HG02763 (cell line): ENCODE data around the gene FAM3D.
A peak's percentile ranks its signal among the peaks of the same experiment; 100 is the strongest.

Experiments
- ATAC-seq: cut with Tn5 transposase; IDR thresholded peaks from one replicate; pipeline ENCODE4 v1.9.1; 2021; ENCODE audit warnings: mild to moderate bottlenecking, moderate library complexity; ENCODE audit not compliant: unreplicated experiment

FAM3D gene

DNA sequence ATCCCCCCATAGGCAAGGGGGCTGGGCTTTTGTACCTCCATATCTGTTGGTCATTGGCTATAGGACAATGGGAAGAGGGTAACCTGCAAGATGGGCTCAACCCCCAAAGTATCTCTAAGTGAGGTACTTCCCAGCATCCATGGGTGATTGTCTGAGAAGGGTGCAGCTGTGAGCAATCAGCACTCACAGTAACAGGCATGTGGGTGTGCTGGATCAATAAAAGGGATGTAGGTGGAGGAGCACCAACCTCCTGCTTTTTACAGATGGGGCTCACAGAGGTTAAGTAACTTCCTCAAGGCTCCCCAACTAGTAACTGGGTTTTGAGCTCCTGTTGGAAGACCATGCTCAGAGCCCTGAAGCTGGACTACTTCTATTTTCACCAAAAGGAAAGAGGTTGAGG is 63.0 kb downstream of the FAM3D start:
- no peak for ATAC-seq

- ATAC-seq, result no peak
These were observed 68.7 kb downstream of the FAM3D start for GRCh38 chr3:58597770-58598310.

DNA sequence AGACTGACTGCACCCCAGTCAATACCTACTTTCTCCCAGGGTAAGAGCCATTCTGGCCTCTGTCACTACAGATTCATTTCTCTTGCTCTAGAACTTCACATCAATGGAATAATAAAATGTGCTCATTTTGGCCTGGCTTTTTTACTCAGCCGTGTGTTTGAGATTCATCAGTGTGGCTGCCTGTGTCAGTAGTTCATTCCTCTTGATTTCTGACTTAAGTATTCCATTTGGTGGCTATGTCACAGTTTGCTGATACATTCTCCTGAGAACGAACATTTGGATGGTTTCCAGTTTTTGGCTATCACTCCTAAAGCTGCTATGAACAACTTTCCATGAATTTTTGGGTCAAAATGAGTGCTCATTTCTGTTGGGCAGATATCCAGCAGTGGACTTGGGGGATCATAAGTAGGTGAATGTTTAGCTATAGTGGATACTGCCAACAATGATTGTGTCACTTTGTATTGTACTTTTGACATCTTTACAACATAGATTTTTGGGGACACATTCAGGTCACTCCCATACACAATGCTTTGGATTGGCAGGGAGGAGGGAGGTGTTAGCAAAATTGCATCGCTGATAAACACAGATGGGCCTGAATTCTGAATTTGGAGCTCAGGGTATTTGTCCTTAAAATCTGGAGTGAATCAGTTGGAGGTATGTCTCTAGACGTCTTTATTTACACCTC is 69.6 kb downstream of the FAM3D start:
- ATAC-seq, result no peak

DNA sequence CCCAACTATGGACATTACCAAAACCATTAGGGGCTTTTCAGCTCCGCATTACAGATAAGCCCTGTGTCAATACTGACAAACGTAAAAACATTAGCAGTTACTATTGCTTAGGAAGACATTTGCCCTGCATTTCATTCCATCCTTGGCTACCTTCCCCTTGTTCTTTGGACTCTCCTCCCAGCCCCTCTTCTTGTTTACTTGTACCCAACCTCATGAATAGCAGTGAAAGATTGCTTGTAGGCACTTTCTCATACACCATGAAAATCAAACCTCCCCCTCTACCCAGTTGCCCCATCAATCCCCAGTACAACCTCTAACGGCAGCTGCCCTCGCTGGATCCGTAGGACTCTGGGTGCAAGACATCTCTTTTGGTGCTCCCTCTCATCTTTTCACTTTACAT is 72.5 kb downstream of the FAM3D start:
- ATAC-seq, result no peak

DNA sequence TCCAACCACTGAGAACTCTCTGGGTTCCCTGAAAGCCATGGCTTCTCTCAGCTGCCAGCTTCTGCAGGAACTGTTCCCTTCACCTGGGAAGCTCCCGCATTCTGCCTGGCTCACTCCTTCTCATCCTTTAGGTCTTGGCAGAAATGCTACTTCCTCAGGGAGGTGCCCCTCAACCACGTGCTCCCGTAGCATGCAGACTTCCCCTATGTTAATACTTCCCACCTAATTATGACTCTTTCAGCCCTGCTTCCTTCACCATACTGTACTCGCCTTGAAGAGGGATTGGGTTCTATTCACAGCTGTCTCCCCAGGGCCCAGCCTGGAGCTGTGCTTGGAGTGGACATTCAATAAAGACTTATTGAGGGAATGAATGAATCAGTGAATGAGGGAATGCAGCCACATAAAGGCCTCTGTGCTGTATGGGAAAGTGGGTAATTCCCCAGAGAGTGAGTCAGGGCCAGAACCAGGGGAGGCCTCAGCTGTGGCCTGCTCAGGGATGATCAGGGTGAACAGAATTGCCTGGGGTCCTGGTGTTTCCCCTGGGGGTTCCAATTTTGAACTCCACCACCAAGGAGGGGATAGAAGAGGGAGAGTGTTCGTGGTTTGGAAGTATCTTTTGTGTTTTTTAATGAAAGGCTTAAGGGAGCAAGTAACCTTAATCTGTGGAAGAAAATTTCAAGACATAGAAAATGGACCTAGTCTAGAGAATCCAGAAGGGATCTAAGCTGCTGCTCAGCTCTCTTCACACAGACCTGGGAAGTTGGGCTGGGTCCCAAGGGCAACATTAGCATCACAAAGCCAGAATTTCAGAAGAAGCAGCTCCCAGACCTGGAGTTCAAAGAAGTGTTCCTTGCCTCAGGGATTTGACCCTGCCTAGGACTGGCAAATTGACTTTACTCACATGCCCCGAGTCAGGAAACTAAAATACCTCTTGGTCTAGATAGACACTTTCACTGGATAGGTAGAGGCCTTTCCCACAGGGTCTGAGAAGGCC is 74.8 kb downstream of the FAM3D start:
- ATAC-seq, result no peak

DNA sequence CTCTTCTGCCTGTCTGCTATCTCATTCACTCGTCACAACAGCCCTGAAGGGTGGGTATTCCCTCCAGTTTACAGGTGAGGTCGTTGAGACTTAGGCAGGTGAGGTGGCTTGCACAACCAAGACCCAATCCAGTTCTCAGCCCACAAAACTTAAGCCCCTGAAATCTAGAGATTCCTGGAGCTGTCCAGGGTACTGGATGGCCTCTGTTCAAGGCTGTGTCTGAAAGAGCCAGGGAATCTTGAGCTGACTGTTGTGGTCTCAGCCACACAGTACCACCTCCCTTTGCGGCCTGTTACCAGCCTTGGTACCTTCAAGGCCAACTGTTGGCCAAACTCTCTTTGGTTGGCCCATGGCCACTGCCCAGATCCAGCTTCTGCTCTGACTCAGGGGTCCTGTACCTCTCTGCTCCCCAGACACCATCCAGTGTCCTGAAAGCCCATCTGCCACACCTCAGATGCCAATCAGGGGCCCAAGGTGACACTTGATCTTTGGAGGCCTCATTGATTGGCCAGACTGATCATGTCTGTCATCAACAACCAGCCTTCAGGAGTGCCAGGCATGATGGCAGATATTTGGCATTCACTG is 78.5 kb downstream of the FAM3D start:
- no peak for ATAC-seq

DNA sequence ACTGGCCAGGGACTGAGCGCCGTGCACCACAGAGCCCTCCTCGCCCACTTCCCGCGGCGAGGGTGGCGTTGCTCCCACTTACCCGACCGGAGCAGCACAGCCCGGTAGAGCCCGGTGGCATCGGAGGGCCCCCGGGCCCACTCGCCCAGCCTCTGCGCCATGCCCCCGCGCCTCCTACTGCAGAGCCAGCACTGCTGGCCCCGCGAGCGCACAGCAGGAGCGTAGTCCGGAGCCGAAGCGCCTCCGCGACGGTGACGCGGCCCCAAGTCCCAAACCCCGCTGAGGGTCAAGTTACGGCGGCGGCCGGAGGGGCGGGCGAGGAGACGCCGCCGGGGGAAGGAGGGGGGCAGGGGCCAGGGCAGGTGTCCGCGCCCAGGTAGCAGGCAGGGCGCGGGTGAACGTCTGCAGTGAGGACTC is 79.8 kb downstream of the FAM3D start:
- no peak for ATAC-seq

- ATAC-seq, result no peak
These were observed 80.6 kb downstream of the FAM3D start for GRCh38 chr3:58585994-58586393.

- ATAC-seq, result peak; percentile 89
These were observed 81.4 kb downstream of the FAM3D start for GRCh38 chr3:58585005-58585786.

- ATAC-seq, result no peak
These were observed 81.9 kb downstream of the FAM3D start for GRCh38 chr3:58584690-58585004.
